Keratinocyte (primary cell): ENCODE data around the gene FNDC3B. TPM values are rescaled to one million over a fixed set of nuclear protein-coding genes. Genes with fewer than 3 reads are reported as not detected.

ENCODE experiments used
- DNase-seq: peaks from one replicate; pipeline ENCODE4 v3.0.0-alpha.2; 2011; ENCODE audit warnings: low read depth, missing footprints, low spot score
- FAIRE-seq: peaks from 2 replicates; lab custom pipeline; 2011; peaks lifted over from hg19 to GRCh38; lab: Jason Lieb, UNC
- H2AFZ ChIP-seq: 2 replicates; pipeline ENCODE4 v1.6.0; 2012; ENCODE audit warnings: low read length, control low read depth, inconsistent platforms; ENCODE audit not compliant: control insufficient read depth
- H3K27ac ChIP-seq: 2 replicates; pipeline ENCODE4 v1.5.1; 2011; ENCODE audit warnings: low read length; ENCODE audit not compliant: control insufficient read depth, insufficient read depth
- H3K27me3 ChIP-seq: 3 replicates; pipeline ENCODE4 v1.6.0; 2011; ENCODE audit warnings: low read length; ENCODE audit not compliant: control insufficient read depth, insufficient read depth; ENCODE audit errors: extremely low read depth
- H3K36me3 ChIP-seq, 2 experiments: 2 replicates in 1 of 2; 3 replicates in 1 of 2; pipeline ENCODE4 v1.5.1; 2011; ENCODE audit warnings: low read length in 2 of 2, mild to moderate bottlenecking in 1 of 2; ENCODE audit not compliant: control insufficient read depth in 2 of 2, insufficient read depth in 2 of 2; ENCODE audit errors: extremely low read depth in 1 of 2
- H3K4me1 ChIP-seq: 3 replicates; pipeline ENCODE4 v1.5.1; 2011; ENCODE audit warnings: low read length; ENCODE audit not compliant: control insufficient read depth, insufficient read depth; ENCODE audit errors: extremely low read depth
- H3K4me2 ChIP-seq: 3 replicates; pipeline ENCODE4 v1.6.0; 2011; ENCODE audit warnings: low read depth, low read length; ENCODE audit not compliant: control insufficient read depth, insufficient read depth; ENCODE audit errors: extremely low read depth
- H3K4me3 ChIP-seq, 3 experiments: fragments of 200-600 bp in 1 of 3; sonication (generic) in 1 of 3; 2 replicates in 2 of 3; 3 replicates in 1 of 3; pipeline ENCODE4 v1.5.1; 2011 to 2016; ENCODE audit warnings: low read length in 3 of 3, mild to moderate bottlenecking in 3 of 3, control low read depth in 2 of 3, inconsistent platforms in 1 of 3, low read depth in 1 of 3, mixed read lengths in 1 of 3, mixed run types in 1 of 3, moderate library complexity in 1 of 3; ENCODE audit not compliant: control insufficient read depth in 2 of 3, insufficient read depth in 2 of 3; ENCODE audit errors: extremely low read depth in 1 of 3
- H3K79me2 ChIP-seq: 2 replicates; pipeline ENCODE4 v1.6.0; 2012; ENCODE audit warnings: low read length; ENCODE audit not compliant: control insufficient read depth, insufficient read depth
- H3K9ac ChIP-seq: 3 replicates; pipeline ENCODE4 v1.6.0; 2011; ENCODE audit warnings: low read length; ENCODE audit not compliant: control insufficient read depth, insufficient read depth; ENCODE audit errors: extremely low read depth
- H3K9me1 ChIP-seq: 3 replicates; pipeline ENCODE4 v1.6.0; 2011; ENCODE audit warnings: low read length; ENCODE audit not compliant: control insufficient read depth, insufficient read depth; ENCODE audit errors: extremely low read depth
- H3K9me3 ChIP-seq: 2 replicates; pipeline ENCODE4 v1.5.1; 2012; ENCODE audit warnings: low read depth, low read length; ENCODE audit not compliant: control insufficient read depth
- H4K20me1 ChIP-seq: 3 replicates; pipeline ENCODE4 v1.6.0; 2011; ENCODE audit warnings: low read length; ENCODE audit not compliant: control insufficient read depth, insufficient read depth; ENCODE audit errors: extremely low read depth
- EZH2 ChIP-seq: IDR thresholded peaks from one replicate; pipeline ENCODE4 v1.6.1; 2012; ENCODE audit warnings: inconsistent platforms, mild to moderate bottlenecking, low read length, moderate library complexity
- dilution Hi-C: fragments of 300-500 bp; cut with MboI; formaldehyde crosslinking; loops from one replicate; pipeline ENCODE4 v1.7.0; 2020; ENCODE audit warnings: low sequenced_read_pairs; ENCODE audit not compliant: extremely low pct_ligation_motif_present
- polyA plus RNA-seq, 5 experiments: library from polyadenylated mRNA; depleted of rRNA in 3 of 5; stranded (reverse) in 3 of 5; stranded (forward) in 1 of 5; unstranded in 1 of 5; fragments of >200 nt; gene quantifications; 1 replicate in 1 of 5; 2 replicates in 3 of 5; 3 replicates in 1 of 5; pipeline versions ENCODE4 v1.2.1 to v1.2.3, GENCODE V29; 2011 to 2012; ENCODE audit warnings: missing spikeins in 2 of 5, low read depth in 1 of 5, low replicate concordance in 1 of 5
- TF ChIP-seq, protein P1 (sequence below), 3 experiments: IDR thresholded peaks in 1 of 3; conservative IDR thresholded peaks in 1 of 3; optimal IDR thresholded peaks in 1 of 3; 2 replicates in 2 of 3; 3 replicates in 1 of 3; pipeline versions ENCODE3 to v1.5.1; 2011; ENCODE audit warnings: low read length in 3 of 3, mild to moderate bottlenecking in 3 of 3, moderate library complexity in 2 of 3, control low read depth in 1 of 3, inconsistent platforms in 1 of 3; ENCODE audit not compliant: insufficient read depth in 2 of 3; ENCODE audit errors: extremely low read depth in 1 of 3

The FNDC3B gene
- polyA plus RNA-seq, 1 donor (not counting 4 experiments of a cell fraction or from before 2014, with no cell fraction given) = 31.4 TPM

DNA sequence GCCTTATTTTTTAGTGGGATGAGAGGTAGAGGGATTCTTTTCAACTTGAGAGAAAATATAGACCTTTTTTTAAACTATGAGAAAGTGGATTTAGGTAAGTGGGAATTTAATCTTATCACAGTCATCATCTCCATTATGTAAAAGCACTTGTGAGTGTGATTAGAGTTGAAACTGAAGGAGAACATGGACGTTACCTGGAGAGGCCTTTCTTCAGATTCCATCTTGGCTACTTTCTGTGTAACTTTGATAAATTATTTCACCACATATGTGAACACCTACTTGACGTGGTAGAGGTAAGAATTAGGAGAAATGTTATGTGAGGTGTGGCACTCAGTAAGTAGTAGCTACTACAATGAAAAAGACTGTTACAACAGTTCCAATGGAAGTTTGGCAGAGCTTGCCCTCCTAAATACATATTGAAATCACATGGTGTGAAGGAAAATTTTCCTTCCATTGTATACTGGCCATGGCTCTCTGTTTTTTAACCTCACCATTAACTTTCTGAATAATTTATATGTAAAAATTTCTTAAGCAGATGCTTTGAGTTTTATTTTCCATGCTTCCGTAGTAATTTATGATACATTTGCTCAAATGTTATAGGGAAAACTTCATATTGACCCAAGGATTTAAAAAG is 193.3 kb downstream of the FNDC3B start:
- H3K4me2 ChIP-seq = no peak overlapping the region
- no peak overlapping the region for H3K9ac ChIP-seq
- H2AFZ ChIP-seq = no peak overlapping the region
- H3K9me1 ChIP-seq = no peaks in the 10 kb centered on the region
- no peak overlapping the region for H3K4me3 ChIP-seq
- H3K27me3 ChIP-seq = no peaks in the 10 kb centered on the region
- H3K4me1 ChIP-seq = no peaks in the 10 kb centered on the region
- dilution Hi-C loops = no loop called here
- DNase-seq = no peak
- H4K20me1 ChIP-seq = peaks cover 4% of the 10 kb centered on the region
- peaks cover 2 to 4% of the 10 kb centered on the region in 2 experiments for H3K36me3 ChIP-seq
- TF ChIP-seq EZH2 = no peak
- TF ChIP-seq, protein P1, sequence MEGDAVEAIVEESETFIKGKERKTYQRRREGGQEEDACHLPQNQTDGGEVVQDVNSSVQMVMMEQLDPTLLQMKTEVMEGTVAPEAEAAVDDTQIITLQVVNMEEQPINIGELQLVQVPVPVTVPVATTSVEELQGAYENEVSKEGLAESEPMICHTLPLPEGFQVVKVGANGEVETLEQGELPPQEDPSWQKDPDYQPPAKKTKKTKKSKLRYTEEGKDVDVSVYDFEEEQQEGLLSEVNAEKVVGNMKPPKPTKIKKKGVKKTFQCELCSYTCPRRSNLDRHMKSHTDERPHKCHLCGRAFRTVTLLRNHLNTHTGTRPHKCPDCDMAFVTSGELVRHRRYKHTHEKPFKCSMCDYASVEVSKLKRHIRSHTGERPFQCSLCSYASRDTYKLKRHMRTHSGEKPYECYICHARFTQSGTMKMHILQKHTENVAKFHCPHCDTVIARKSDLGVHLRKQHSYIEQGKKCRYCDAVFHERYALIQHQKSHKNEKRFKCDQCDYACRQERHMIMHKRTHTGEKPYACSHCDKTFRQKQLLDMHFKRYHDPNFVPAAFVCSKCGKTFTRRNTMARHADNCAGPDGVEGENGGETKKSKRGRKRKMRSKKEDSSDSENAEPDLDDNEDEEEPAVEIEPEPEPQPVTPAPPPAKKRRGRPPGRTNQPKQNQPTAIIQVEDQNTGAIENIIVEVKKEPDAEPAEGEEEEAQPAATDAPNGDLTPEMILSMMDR (optimal IDR thresholded peaks at IDR 0.05 in 1 of 3, IDR thresholded peaks at IDR 0.05 in 1 of 3, conservative IDR thresholded peaks at IDR 0.05 in 1 of 3; ENCODE audit: extremely low read depth in 1 of 3, insufficient read depth in 2 of 3, low read length in 3 of 3) = no peak
- H3K9me3 ChIP-seq = no peaks in the 10 kb centered on the region
- H3K27ac ChIP-seq = no peak overlapping the region
- no peak for FAIRE-seq
- H3K79me2 ChIP-seq = peaks cover 25% of the 10 kb centered on the region

DNA sequence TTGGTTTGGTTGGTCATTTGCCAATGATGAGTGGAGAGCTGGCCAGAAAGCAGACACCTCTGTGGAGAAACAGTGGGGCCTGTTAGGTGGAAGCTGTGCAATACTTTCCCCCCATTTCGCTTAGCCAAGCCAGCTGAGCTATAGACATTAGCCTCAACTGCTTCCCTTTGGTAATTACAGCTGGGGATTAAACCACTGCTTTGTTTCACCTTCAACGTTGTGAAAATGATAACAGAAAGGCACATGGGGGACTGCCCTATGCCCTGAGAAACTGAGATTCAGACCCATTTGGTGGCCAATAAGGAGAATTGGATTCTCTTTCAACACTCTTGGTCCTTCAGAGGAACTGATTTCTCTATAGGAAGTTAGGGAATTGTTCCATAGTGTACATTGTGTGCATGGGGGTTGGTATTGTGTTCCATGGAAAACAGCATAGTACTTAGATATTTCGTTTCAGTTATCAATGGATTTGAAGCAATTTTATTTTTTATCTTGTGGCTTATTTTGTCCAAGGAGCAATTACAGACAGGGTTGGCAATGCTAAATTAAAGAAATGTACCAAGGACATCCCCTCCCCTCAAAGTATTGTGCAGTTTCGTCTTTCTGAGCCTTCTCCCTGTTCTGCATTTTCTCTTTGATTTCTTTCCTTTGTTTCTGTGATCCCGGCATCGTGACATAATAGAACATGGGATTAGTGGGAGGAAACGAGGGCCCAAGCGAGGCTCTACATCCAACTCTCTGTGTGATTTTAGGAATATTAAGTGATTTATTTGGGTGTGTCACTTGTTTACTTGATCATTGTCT is 194.3 kb downstream of the FNDC3B start:
- Histone ChIP-seq H3K36me3 (peaks cover 2 to 4% of the 10 kb centered on the region in 2 experiments), H3K9me1 (no peaks in the 10 kb centered on the region), H3K9ac (no peak overlapping the region), H3K27ac (no peak overlapping the region), H3K79me2 (peaks cover 25% of the 10 kb centered on the region), H3K4me1 (no peaks in the 10 kb centered on the region), H4K20me1 (peaks cover 4% of the 10 kb centered on the region), H3K9me3 (no peaks in the 10 kb centered on the region), H3K4me2 (no peak overlapping the region), H3K27me3 (no peaks in the 10 kb centered on the region), H2AFZ (no peak overlapping the region), H3K4me3 (no peak overlapping the region)
- FAIRE-seq (peak; percentile 5), DNase-seq (no peak)
- dilution Hi-C loops = no loop called here
- no peak for TF ChIP-seq EZH2
- TF ChIP-seq, protein P1 (optimal IDR thresholded peaks at IDR 0.05 in 1 of 3, IDR thresholded peaks at IDR 0.05 in 1 of 3, conservative IDR thresholded peaks at IDR 0.05 in 1 of 3; ENCODE audit: extremely low read depth in 1 of 3, insufficient read depth in 2 of 3, low read length in 3 of 3) = no peak
